ENCODE data around the gene CLDN34. TPM values are rescaled to one million over a fixed set of nuclear protein-coding genes. Genes with fewer than 3 reads are reported as not detected.

CLDN34 gene
- total RNA-seq, 6 experiments from 2014 or later = 0.22 to 0.39 TPM; not detected in 4

- intact Hi-C loops (cut with DNase I) = loop anchor here (5.0 kb wide), 1 partner anchor 120 kb away; no protein-coding TSS in a partner anchor
- Histone ChIP-seq H3K4me3 (no peak overlapping the region), H3K27ac (no peak overlapping the region), H3K9me3 (no peaks in the 10 kb centered on the region), H3K4me1 (no peaks in the 10 kb centered on the region), H3K27me3 (no peaks in the 10 kb centered on the region), H3K36me3 (no peaks in the 10 kb centered on the region)
- no peak for ATAC-seq
- no peak for TF ChIP-seq POLR2A (IDR thresholded peaks at IDR 0.05)
- TF ChIP-seq CTCF (IDR thresholded peaks at IDR 0.05) = no peak
- WGBS (ENCODE audit: insufficient coverage, low coverage, low lambda C conversion rate, missing lambda C conversion rate) = 69% methylated on average over 6 of the region's 8 CpGs
- no peak for DNase-seq
Measured at GRCh38 chrX:9997524-9997923, 30.4 kb downstream of the CLDN34 start.

GRCh38 chrX:10001496-10001895 lies 34.3 kb downstream of the CLDN34 start:
- no peaks in the 10 kb centered on the region for H3K9me3 ChIP-seq
- no peak overlapping the region for H3K4me3 ChIP-seq
- no peaks in the 10 kb centered on the region for H3K36me3 ChIP-seq
- no peak for TF ChIP-seq CTCF (IDR thresholded peaks at IDR 0.05)
- TF ChIP-seq POLR2A (IDR thresholded peaks at IDR 0.05) = no peak
- H3K27me3 ChIP-seq = no peaks in the 10 kb centered on the region
- intact Hi-C loops (cut with DNase I) = no loop called here
- H3K4me1 ChIP-seq = no peaks in the 10 kb centered on the region
- DNase-seq (no peak), ATAC-seq (no peak)
- no peak overlapping the region for H3K27ac ChIP-seq
- WGBS (ENCODE audit: insufficient coverage, low coverage, low lambda C conversion rate, missing lambda C conversion rate) = 55% methylated on average over 3 of the region's 3 CpGs

GRCh38 chrX:10004832-10005475 lies 37.8 kb downstream of the CLDN34 start:
- TF ChIP-seq POLR2A (IDR thresholded peaks at IDR 0.05) = no peak
- no peak for TF ChIP-seq CTCF (IDR thresholded peaks at IDR 0.05)
- no peak overlapping the region for H3K4me3 ChIP-seq
- no peak overlapping the region for H3K27ac ChIP-seq
- WGBS (ENCODE audit: insufficient coverage, low coverage, low lambda C conversion rate, missing lambda C conversion rate) = 74% methylated on average over 8 of the region's 8 CpGs
- intact Hi-C loops (cut with DNase I) = no loop called here
- no peak for ATAC-seq
- no peak for DNase-seq
- H3K9me3 ChIP-seq = no peaks in the 10 kb centered on the region
- no peaks in the 10 kb centered on the region for H3K4me1 ChIP-seq
- H3K36me3 ChIP-seq = no peaks in the 10 kb centered on the region
- no peaks in the 10 kb centered on the region for H3K27me3 ChIP-seq

- TF ChIP-seq POLR2A (IDR thresholded peaks at IDR 0.05) (no peak), CTCF (IDR thresholded peaks at IDR 0.05) (no peak)
- WGBS (ENCODE audit: insufficient coverage, low coverage, low lambda C conversion rate, missing lambda C conversion rate) = 72% methylated on average over 7 of the region's 8 CpGs
Measured at GRCh38 chrX:10006086-10006485, 38.9 kb downstream of the CLDN34 start.

More at GRCh38 chrX:10006086-10006485, 38.9 kb downstream of the CLDN34 start:
- Histone ChIP-seq H3K36me3 (no peaks in the 10 kb centered on the region), H3K9me3 (no peaks in the 10 kb centered on the region), H3K27me3 (no peaks in the 10 kb centered on the region), H3K4me1 (no peaks in the 10 kb centered on the region), H3K27ac (no peak overlapping the region), H3K4me3 (no peak overlapping the region)
- DNase-seq (no peak), ATAC-seq (no peak)
- intact Hi-C loops (cut with DNase I) = no loop called here
